ENCODE results near the gene EPN1.

GRCh38 chr19:55697069-55697440 lies 22.0 kb downstream of the EPN1 start:
- TF ChIP-seq, protein P1, sequence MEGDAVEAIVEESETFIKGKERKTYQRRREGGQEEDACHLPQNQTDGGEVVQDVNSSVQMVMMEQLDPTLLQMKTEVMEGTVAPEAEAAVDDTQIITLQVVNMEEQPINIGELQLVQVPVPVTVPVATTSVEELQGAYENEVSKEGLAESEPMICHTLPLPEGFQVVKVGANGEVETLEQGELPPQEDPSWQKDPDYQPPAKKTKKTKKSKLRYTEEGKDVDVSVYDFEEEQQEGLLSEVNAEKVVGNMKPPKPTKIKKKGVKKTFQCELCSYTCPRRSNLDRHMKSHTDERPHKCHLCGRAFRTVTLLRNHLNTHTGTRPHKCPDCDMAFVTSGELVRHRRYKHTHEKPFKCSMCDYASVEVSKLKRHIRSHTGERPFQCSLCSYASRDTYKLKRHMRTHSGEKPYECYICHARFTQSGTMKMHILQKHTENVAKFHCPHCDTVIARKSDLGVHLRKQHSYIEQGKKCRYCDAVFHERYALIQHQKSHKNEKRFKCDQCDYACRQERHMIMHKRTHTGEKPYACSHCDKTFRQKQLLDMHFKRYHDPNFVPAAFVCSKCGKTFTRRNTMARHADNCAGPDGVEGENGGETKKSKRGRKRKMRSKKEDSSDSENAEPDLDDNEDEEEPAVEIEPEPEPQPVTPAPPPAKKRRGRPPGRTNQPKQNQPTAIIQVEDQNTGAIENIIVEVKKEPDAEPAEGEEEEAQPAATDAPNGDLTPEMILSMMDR (optimal IDR thresholded peaks at IDR 0.05 in 1 of 3, IDR thresholded peaks at IDR 0.05 in 1 of 3, conservative IDR thresholded peaks at IDR 0.05 in 1 of 3; ENCODE audit: extremely low read depth in 1 of 3, insufficient read depth in 2 of 3, low read length in 3 of 3), result no peak
- TF ChIP-seq EZH2 (IDR thresholded peaks at IDR 0.05; ENCODE audit: low read length), result no peak
